GM18502 (cell line): ENCODE data around the gene CHD3.

Experiments used
- ATAC-seq: cut with Tn5 transposase; IDR thresholded peaks from one replicate; pipeline ENCODE4 v1.9.1; 2021; ENCODE audit warnings: mild to moderate bottlenecking; ENCODE audit not compliant: unreplicated experiment, poor library complexity

The CHD3 gene

DNA sequence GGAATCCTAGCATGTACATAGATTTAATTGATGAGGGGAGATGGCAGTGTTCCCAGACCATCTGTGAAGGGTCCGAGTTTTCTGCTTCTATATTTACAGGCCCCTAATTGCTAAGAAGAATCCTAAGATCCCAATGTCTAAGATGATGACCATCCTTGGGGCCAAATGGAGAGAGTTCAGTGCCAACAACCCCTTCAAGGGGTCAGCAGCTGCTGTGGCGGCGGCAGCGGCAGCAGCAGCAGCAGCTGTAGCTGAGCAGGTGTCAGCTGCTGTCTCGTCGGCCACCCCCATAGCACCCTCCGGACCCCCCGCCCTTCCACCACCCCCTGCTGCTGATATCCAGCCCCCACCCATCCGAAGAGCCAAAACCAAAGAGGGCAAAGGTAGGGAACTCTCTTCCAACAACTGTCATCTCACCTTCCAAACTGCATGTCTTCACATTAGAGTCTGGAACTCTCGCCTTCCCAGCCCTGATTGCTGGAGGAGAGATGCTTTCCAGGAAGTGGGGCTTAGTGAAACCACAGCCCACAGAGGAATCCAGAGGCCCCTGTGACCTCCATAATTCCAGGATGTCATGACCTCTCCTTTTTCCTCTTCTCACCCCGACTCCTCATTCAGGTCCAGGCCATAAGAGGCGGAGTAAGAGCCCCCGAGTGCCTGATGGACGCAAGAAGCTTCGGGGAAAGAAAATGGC is 4.7 kb downstream of the CHD3 start:
- no peak for ATAC-seq

DNA sequence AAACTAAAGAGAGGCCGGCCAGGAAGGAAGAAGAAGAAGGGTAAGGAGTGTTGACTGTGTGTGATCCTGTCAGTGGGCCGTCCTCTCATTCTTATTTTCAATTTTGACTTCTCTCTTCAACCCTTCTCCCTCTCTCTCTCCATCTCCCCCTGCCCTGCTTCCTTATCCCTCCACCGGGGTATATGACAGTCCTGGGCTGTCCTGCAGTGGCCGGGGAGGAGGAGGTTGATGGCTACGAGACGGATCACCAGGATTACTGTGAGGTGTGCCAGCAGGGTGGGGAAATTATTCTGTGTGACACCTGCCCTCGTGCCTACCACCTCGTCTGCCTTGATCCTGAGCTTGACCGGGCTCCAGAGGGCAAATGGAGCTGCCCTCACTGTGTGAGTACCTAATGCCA is 5.6 kb downstream of the CHD3 start:
- no peak for ATAC-seq

DNA sequence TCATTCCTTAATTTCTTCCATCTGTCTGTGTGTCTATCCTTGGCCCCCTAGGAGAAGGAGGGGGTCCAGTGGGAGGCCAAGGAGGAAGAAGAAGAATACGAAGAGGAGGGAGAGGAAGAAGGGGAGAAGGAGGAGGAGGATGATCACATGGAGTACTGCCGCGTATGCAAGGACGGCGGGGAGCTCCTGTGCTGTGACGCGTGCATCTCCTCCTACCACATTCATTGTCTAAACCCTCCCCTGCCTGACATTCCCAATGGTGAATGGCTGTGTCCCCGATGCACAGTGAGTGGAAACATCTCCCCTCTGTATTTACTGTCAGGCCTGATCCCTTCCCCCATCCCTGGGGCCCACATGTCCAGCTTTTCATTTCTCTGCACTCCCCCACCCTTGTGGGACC is 6.3 kb downstream of the CHD3 start:
- ATAC-seq = no peak

DNA sequence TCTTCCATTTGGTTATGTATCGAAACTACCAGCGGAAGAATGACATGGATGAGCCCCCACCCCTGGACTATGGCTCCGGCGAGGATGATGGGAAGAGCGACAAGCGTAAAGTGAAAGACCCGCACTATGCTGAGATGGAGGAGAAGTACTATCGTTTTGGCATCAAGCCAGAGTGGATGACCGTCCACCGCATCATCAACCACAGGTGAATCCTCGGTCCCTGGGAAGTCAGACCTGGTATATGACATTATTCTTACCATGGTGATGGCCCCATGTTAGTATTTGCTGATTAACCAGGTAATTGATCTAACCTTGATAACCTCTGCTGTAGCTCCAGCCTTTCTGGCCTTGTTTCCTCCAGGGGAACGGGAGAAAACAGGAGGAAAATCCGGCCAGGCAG is 8.5 kb downstream of the CHD3 start:
- no peak for ATAC-seq

DNA sequence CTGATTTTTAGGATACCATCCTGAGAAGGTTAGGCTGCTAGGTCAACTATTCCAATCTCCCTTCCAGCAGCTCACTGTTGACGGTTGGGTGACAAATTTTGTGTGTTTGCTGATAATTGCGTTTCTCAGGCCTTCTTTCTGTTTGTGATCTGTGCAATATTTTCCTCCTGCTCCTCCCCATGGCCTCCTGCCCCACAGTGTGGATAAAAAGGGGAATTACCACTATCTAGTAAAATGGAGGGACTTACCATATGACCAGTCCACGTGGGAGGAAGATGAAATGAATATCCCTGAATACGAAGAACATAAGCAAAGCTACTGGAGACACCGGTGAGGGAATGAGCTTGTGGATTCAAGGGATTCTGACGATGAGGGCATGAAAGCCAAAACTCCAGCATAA is 9.2 kb downstream of the CHD3 start:
- no peak for ATAC-seq

DNA sequence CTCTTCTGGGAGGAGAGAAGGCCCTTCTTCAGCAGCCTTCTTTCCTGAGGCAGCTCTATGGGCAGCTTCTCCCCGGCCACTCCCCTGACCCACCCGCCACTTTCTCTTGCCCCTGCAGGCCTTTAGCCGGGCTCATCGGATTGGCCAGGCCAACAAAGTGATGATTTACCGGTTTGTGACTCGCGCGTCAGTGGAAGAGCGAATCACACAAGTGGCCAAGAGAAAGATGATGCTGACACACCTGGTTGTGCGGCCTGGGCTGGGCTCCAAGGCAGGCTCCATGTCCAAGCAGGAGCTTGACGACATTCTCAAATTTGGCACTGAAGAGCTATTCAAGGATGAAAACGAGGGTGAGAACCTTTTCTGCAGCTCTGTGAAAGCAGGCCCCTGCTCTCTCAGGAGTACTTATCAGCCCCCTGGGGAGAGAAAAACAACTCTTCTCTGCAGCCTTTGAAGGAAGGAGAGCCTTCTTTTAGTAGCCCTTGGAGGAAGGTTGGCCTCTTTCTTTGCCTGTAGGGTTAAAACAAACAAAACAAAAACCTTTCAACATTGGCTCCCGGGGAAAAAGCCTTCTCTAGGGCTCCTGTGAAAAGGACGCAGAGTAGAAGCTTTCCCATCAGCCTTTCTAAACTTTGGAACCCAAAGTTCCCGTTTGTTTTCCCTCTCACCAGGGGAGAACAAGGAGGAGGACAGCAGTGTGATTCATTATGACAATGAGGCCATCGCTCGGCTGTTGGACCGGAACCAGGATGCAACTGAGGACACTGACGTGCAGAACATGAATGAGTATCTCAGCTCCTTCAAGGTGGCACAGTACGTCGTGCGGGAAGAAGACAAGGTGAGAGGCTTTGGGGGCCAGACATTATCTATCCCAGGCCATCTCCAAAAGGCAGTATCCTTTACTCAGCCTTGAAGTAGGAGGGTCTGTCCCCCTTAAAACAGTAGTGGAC is 14.8 kb downstream of the CHD3 start:
- ATAC-seq = no peak

DNA sequence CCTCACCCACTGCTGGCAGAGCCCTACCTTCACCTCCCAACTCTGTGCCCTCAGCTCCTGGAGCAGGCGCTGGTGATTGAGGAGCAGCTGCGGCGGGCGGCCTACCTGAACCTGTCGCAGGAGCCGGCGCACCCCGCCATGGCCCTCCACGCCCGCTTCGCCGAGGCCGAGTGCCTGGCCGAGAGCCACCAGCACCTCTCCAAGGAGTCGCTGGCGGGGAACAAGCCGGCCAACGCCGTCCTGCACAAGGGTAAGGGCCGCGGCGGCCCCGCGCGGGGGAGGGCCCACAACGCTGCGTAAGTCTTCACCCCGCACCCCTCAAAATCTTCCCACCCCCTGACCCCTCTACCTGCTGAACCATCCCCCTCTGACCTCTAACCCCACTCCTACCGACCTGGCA is 20.5 kb downstream of the CHD3 start:
- ATAC-seq = no peak

DNA sequence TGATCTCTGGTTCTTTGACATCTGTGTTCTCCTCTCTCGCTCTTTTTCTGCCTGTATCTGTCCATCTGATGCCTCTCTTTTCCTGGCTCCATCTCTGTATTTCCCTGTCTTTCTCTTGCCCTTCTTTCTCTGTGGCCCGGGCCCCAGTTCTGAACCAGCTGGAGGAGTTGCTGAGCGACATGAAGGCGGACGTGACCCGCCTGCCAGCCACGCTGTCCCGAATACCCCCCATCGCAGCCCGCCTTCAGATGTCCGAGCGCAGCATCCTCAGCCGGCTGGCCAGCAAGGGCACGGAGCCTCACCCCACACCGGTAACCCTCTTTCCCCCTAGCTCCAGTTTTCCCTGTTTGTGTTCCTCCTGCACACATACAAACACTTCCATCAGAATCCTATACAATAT is 21.7 kb downstream of the CHD3 start:
- no peak for ATAC-seq

DNA sequence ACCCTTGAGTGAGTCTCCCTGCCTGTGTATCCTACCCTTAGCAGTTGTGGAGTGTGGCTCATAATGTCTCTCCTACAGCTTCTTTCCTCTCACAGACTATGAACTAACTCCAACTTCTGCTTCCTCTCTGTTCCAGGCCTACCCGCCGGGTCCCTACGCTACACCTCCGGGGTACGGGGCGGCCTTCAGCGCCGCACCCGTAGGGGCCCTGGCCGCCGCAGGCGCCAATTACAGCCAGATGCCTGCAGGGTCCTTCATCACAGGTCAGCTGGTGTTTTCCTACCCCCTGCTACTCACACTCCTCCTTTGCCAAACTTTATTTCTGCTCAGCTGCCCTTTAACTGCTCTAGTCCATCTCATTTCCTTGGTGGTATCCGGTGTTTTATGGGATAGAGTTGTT is 22.1 kb downstream of the CHD3 start:
- ATAC-seq = no peak

DNA sequence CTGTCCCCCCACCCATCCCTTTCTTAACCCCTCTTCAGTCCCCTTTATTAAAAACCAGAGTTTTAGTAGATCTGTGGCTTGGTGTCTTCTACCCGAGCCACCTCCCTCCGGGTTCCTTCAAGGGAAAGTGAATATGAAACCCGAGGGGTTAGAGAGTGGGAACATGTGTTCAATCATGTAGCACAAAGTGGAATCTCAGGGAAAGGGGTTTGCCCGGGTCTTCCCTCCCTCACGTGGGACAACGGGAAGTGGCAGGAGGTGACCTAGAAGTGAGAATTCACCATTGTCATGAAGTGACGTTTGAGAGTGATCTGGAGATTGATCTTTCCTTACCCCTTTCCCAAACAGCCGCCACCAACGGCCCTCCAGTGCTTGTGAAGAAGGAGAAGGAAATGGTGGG is 22.5 kb downstream of the CHD3 start:
- ATAC-seq = no peak

DNA sequence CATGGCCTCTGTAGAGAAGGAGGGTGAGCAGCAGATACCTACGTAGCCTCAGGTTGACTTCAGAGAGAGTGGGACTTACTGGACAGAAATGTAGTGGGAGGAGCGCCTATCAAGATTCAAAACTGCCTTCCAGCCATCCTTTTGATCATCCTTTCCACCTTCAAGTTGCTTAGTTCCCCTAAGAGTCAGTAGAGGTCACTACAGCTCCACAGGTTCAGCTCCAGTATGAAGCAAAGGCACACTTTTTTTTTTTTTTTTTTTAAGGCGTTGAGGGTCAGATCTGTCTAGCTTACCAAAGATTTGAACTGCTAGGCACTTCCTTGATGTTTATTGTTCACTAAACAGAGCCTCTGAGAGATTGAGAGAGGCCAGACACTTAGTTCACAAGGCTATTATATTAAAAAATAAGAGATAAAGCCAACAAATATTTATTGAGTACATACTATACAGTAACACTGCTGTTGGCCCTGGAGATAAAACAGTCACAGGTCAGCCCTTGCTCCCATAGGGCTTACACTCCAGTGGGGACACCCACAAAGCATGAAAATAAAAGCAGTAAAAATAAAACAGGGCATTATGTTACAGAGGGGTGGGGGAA is 24.4 kb downstream of the CHD3 start:
- ATAC-seq = no peak

DNA sequence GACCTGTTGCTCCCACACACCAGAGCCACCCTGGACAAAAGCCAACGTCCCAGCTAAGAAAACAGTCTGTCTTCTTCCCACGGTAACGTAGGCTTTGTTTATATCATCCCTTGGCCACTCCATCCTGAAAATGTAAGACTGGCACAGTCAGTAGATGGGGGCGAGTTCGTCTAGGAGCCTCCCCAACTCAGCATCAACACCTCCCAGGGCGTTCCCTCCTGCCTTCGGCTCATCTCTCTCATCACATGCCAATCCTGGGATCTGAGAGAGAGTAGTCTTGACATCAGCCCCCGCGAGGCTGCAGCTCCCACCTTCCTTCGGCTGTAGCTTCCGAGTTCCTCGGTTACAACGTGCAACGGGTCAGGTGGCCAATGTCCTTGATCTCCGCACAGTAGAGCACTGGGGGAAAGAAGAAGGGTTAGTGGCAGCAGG is 26.6 kb downstream of the CHD3 start:
- no peak for ATAC-seq

DNA sequence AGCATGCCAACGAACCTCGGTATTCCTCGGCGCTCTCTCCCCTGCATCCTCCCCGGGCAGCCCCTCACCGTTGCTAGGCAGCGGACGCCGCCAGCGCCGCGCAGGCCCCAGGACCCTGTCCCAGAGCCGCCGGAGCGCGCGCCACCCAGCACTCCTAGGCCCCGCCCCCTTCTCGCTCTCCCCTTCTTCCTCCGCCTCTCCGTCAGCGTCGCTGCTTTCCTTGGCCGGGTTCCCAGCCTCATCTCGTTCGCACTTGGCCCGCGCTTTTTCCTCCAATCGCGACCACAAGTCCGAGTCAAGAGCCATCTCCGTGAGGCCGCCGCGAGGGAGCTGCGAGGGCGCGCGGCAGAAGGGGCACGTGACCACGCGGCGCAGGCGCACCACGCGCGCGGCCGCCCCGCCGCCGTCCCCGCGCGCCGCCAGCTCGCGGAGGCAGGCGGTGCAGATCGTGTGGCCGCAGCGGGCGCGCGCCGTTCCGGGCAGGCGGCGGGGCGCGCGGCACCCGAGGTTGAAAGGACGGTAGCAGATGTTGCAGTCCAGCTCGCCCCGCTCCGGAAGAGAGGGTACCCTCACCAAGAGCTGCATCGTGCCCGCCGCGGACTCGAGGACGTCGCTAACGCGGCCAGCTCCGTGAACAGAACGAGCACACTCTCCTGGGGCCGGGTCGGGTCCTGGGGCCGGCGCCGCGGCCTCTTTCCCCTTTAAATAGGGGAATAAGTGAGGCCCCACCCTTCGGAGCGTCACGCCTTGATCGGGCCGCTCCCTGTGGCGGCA is 27.2 kb downstream of the CHD3 start, which contains the start of gene RNF227:
Gene RNF227, minus strand, starts transcription at position 679 of the 774 bp plus-strand sequence. Its CDS starts 94 bp downstream, at position 585.
- ATAC-seq = peak; percentile 75

DNA sequence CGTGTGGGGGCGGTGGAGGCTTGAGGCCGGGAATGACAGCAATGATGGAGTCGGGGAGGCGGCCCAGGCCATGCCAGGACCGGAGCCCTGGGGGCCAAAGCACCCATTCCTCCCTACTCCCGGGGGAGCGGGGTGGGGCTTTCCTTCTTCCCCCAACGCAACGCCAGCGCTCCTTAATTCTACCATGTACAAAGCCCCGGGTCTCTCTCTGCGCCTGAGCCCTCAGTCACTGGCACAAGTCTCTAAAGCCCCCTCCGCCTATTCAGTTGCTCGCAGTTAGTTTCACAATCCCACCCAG is 27.7 kb downstream of the CHD3 start:
- no peak for ATAC-seq

DNA sequence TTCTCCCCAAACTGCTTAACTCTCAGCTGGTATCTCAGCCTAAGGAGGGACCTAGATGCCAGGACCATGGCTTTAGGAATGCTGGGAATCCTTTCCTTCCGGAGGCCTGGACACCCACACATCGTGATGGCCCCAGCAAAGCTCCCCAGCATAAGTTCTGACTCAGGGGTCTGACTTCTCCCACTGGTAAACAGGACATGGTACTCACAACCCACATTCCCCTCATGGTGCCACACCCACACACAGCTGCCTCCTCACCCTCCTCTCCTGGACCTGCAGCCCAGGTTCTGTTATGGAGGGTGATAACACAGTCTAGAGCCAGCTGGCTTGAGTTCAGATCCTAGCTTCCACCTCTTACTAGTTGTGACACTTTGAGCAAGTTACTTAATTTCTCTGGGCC is 28.2 kb downstream of the CHD3 start:
- no peak for ATAC-seq

DNA sequence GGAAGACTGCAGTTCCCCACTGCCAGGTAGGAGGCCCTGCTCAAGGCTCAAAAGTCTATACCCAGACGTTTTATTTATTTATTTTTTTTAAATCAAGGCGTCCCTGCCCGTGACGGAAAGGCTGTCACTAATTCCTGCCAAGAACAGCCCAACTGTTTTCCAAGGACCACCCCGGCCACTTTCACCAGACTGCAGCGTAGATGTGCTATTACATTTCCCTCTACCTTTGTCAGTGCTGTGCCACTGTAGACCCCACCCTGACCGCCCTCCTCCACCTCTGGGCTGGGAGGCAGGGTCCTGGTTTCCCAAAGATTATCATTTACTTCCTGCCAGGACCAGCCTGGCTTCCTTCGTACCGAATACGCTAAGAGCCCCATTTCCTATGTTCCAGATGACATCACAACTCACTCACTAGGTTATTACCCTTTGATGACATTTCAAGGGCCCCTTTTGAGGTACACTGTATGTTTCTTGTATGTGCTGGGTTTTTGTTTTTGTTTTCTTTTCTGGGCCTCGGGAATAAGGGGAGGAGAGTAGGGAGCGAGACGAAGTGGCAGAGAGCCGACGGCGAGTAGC is 33.8 kb downstream of the CHD3 start:
- ATAC-seq = no peak

DNA sequence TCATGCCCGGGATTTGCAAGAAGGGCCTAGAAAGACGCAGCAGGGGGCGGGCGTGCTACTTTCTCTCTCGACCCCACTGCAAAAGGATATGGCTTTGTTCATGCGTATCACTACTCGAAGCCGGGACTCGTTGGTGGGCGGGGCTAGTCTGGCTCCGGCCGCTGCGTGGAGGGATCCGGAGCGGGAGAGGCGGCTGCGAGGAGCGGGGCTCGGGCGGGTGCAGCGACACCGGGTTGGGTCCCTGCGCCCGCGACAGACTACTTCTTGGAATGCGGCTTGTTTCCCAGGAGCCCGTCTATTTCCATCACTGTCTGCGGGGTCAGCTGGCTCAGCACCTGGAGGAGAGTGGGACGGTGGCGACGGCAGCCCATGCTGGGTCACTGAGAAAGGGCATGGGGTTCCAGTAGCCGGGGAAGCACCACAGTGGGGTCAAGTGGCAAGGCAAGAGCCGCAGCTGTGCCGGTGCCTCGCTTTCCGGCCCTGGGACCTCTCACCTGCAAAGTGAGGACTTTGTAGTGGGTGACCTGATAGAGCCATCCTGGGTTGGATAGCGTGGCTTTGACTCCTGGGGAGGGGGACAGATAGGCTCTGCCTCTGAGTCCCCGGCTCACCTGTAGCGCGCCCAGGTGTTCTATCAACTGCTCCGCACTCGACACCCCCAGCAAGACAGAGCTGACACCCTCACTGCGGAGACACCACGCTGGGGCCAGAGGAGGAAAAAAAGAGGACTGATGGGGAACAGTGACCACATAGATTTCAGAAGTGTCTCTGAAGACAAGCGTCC is 34.4 kb downstream of the CHD3 start:
- no peak for ATAC-seq

DNA sequence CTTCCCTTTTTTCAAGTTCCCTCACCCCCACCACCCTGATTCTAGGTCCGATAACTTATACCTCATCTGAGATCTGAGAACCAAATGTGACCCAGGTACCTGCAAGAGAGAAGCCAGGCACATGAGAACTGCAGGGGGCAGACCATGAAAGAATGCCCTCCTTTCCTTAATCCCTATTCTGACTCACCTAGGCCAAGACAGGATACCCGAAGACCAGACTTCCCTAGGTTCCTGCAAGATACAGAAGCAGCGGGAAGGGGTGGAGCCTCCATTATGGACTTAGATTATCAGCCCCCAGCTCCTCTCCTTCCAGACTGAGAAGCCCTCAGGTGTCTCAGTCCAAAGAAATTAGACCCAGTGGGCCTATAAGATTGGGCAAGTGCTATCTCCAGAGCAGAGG is 39.0 kb downstream of the CHD3 start:
- no peak for ATAC-seq

DNA sequence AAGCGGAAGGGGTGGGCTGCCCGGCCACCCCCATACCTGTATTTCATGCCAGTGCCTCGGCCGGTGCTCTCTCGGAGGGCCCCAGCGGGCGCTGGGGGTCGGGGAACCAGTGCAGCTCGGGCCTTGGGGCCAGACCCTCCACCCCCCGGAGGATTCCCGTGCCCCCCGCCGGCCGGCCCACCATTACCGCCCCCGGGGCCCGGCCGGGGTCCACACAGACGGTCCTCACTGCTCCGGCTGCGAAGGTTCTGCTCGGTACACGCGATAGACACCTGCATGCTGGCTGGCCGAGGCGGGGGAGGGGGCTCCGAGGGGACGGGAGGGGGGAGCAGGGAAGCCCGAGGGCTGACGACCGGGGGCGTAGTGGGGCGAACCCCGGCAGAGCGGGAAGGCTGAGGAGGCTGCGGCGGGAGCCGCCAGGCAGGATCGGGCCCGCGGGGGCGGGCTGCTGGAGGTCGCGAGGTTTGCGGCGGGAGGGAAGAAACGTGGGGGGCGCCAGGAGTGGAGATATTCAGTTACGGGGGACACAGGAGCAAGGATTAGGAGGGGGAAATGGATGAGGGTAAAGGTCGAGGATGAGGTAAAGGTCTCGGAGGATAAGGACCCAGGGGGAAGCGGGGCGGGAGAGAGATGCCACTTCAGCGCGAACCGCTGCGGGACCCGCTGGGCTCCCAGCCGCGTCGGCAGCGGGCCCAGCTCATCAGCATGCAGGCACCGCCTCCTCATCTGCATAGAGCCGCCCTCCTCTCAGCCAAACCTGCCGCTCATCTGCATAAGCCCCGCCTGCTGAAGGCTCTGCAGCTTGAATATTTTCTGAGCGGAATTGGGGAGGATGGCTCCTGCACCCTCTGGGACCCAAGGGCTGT is 40.8 kb downstream of the CHD3 start, which contains the start of gene KCNAB3:
Gene KCNAB3, minus strand, starts transcription at position 699 of the 866 bp plus-strand sequence. Its CDS starts 421 bp downstream, at position 278.
- no peak for ATAC-seq
